Spleen (tissue), 7 donors: ENCODE results near the gene KCNG2.

Source experiments
- CTCF ChIP-seq, 11 experiments: fragments of 200-600 bp in 7 of 11; fragments of 450-650 bp in 4 of 11; sonication (generic) in 4 of 11; IDR thresholded peaks in 8 of 11; conservative IDR thresholded peaks in 3 of 11; 1 replicate in 7 of 11; 2 replicates in 4 of 11; pipeline versions ENCODE4 v1.4.0 to v1.8.0; 2016 to 2021; ENCODE audit warnings: antibody characterized with exemption in 11 of 11, inconsistent platforms in 4 of 11, mild to moderate bottlenecking in 1 of 11
- POLR2AphosphoS5 ChIP-seq, 3 donors: sonication (generic); formaldehyde crosslinking; IDR thresholded peaks; one replicate each; pipeline ENCODE4 v1.5.1; 2017; ENCODE audit warnings: antibody characterized with exemption in 3 of 3
- donor health status: DM: no; HTN: no; CAD: no; lungs with moderate emphysema.
- donor health status: DM: no; HTN: no; CAD: no.
- donor health status: DM: no; HTN: no; CAD: no.

GRCh38 chr18:79875531-79875919 is 77.8 kb downstream of the KCNG2 start:
- TF ChIP-seq POLR2AphosphoS5 (IDR thresholded peaks at IDR 0.05) (no peak), CTCF (IDR thresholded peaks at IDR 0.05 in 8 of 11, conservative IDR thresholded peaks at IDR 0.05 in 3 of 11) (no peak)
